ES-I3 (cell line): ENCODE data around the gene CYP4F22.

Experiments
- H3K36me3 ChIP-seq: 2 replicates; pipeline ENCODE4 v1.6.1; 2013; ENCODE audit warnings: mild to moderate bottlenecking, low read length, control low read depth, moderate library complexity; ENCODE audit not compliant: insufficient read depth
- H3K4me1 ChIP-seq: 2 replicates; pipeline ENCODE4 v1.6.1; 2013; ENCODE audit warnings: mild to moderate bottlenecking, control low read depth, low read length; ENCODE audit not compliant: insufficient read depth
- H3K9ac ChIP-seq: 2 replicates; pipeline ENCODE4 v1.6.1; 2013; ENCODE audit warnings: low read depth, mild to moderate bottlenecking, low read length, moderate library complexity
- H3K9me3 ChIP-seq: 2 replicates; pipeline ENCODE4 v1.6.1; 2013; ENCODE audit warnings: mild to moderate bottlenecking, low read length, moderate library complexity; ENCODE audit not compliant: control insufficient read depth, insufficient read depth

CYP4F22 gene

DNA sequence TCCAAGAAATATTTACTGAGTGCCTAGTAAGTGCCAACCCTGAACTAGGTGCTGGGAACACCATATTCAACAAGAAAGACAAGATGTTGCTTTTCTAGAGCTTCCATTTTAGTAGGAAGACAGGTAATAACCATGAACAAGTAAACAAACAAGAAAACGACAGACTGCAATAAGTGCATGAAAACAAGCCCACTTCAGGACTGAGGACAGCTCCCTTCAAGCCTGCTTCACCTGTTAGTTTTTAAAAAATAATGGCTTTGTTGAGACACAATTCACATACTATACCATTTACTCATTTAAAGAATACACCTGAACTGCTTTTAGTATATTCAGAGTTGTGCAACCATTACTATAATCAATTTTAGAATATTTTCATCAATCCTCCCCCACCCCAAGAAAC lies 30.4 kb downstream of the CYP4F22 start:
- Histone ChIP-seq H3K36me3 (no peaks in the 10 kb centered on the region), H3K9ac (no peak overlapping the region)

DNA sequence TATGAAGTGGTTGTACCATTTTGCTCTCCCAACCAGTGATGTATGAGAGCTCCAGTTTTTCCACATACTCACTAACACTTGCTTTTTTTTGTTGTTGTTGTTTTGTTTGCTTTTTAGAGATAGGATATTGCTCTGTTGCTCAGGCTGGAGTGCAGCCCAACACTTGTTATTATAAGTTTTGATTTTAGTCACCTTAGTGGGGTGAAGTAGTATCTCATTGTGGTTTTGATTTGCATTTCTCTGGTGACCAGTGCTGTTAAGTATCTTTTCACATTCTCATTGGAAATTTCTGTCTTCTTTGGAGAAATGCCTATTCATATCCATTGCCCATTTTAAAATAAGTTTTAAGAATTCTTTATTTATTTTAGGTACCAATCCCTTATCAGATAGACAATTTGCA lies 31.3 kb downstream of the CYP4F22 start:
- H3K4me1 ChIP-seq = no peaks in the 10 kb centered on the region
- no peaks in the 10 kb centered on the region for H3K9me3 ChIP-seq
- no peak overlapping the region for H3K9ac ChIP-seq
- H3K36me3 ChIP-seq = no peaks in the 10 kb centered on the region

More for the DNA sequence above, 30.4 kb downstream of the CYP4F22 start:
- Histone ChIP-seq H3K4me1 (no peaks in the 10 kb centered on the region), H3K9me3 (no peaks in the 10 kb centered on the region)

DNA sequence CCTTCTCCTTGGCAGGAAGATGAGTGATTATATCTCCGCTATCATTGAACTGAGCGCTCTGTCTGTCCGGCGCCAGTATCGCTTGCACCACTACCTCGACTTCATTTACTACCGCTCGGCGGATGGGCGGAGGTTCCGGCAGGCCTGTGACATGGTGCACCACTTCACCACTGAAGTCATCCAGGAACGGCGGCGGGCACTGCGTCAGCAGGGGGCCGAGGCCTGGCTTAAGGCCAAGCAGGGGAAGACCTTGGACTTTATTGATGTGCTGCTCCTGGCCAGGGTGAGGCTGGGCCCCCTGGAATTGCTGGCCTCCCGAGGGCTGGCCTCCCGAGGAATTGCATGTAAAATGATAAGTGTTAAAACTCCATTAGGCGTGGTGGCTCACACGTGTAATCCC lies 32.1 kb downstream of the CYP4F22 start:
- Histone ChIP-seq H3K9me3 (no peaks in the 10 kb centered on the region), H3K9ac (no peak overlapping the region), H3K4me1 (no peaks in the 10 kb centered on the region), H3K36me3 (no peaks in the 10 kb centered on the region)

DNA sequence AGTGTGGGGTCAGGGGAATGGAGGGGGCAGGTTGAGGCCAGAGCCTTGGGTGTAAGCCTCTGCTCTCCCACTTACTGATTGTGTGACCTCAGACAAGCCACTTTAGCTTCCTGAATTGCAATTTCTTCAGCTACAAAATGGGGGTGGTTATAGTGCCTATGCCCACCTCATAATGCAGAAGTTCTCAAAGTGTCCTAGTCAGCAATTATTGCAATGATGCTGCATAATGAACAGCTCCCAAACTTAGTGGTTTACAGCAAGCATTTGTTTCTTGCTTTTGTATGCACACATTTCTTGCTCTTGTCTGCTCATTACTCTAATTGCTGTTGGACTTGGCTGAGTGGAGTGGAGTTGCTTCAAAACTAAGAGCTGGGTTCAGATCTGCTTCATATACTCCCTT lies 36.0 kb downstream of the CYP4F22 start:
- Histone ChIP-seq H3K9me3 (no peaks in the 10 kb centered on the region), H3K36me3 (no peaks in the 10 kb centered on the region), H3K9ac (no peak overlapping the region), H3K4me1 (no peaks in the 10 kb centered on the region)

DNA sequence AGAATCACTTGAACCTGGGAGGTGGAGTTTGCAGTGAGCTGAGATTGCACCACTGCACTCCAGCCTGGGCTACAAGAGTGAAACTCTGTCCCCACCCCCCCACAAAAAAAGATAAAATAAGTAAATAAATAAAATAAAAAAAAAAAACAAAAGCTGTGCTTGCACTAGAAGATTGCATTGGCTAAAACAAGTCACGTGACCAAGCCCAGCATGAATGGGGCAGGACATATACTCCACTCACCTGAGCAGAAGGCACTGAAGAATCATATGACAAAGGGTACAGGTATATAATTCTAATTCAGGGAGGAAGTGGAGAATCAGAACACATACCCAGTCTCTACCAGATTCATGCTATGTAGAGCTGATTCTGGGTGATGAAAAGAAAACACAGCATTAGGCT lies 36.6 kb downstream of the CYP4F22 start:
- H3K9ac ChIP-seq = no peak overlapping the region
- H3K9me3 ChIP-seq = no peaks in the 10 kb centered on the region
- H3K4me1 ChIP-seq = no peaks in the 10 kb centered on the region
- H3K36me3 ChIP-seq = no peaks in the 10 kb centered on the region

DNA sequence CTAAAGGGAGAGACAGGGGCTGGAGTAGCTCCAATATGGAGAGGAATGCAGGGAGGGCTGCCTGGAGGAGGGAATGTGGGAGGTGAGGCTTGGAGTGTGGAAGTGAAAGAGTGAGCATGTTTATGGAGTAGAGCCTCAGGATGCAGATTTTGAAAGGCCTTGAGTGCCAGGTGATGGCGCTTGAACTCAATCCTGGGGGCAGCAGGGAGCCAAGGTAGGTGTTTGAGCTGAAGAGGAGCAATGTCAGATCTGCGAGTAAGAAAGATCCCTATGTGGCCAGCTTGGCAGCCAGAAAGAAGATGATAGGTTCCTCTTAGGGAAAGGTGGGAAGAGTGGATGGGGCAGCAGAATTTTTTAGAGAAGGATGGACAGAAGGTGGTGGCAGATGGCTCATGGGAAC lies 40.3 kb downstream of the CYP4F22 start:
- no peak overlapping the region for H3K9ac ChIP-seq
- no peaks in the 10 kb centered on the region for H3K9me3 ChIP-seq
- no peaks in the 10 kb centered on the region for H3K36me3 ChIP-seq
- H3K4me1 ChIP-seq = peaks cover 4% of the 10 kb centered on the region; the same call in 1 of the 2 replicates

DNA sequence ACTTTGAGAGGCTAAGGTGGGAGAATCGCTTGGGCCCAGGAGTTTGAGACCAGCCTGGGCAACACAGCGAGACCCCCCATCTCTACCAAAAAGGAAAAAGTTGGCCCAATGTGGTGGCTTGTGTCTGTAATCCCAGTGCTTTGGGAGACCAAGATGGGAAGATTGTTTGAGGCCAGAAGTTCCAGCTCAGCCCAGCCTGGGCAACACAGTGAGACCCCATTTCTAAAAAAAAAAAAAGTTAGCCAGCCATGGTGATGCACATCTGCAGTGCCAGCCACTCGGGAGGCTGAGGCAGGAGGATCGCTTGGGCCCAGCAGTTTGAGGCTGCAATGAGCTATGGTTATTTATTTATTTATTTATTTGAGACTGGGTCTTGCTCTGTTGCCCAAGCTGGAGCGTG lies 41.3 kb downstream of the CYP4F22 start:
- H3K36me3 ChIP-seq = no peaks in the 10 kb centered on the region
- H3K9ac ChIP-seq = no peak overlapping the region
- H3K9me3 ChIP-seq = no peaks in the 10 kb centered on the region
- H3K4me1 ChIP-seq = peaks cover 4% of the 10 kb centered on the region; the same call in 1 of the 2 replicates

DNA sequence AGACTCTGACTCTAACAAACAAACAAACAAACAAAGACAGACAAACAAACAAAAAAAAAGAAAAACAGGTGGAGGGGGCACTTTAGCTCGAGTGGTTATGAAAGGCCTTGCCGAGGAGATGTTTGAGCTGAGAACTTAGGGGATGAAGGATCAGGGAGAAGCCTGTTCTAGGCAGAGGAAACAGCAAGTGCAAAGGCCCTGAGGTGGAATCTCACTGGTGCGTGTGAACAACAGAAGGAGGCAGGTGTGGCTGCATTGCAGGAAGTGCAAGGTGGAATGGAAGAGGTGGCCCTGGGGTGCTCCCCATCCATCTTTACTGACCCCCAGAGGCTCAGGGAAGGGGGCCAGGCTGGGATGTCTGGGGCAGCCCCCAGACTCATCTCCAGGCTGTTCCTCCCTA lies 41.9 kb downstream of the CYP4F22 start:
- H3K9me3 ChIP-seq = no peaks in the 10 kb centered on the region
- no peaks in the 10 kb centered on the region for H3K36me3 ChIP-seq
- H3K4me1 ChIP-seq = peaks cover 4% of the 10 kb centered on the region; the same call in 1 of the 2 replicates
- no peak overlapping the region for H3K9ac ChIP-seq

DNA sequence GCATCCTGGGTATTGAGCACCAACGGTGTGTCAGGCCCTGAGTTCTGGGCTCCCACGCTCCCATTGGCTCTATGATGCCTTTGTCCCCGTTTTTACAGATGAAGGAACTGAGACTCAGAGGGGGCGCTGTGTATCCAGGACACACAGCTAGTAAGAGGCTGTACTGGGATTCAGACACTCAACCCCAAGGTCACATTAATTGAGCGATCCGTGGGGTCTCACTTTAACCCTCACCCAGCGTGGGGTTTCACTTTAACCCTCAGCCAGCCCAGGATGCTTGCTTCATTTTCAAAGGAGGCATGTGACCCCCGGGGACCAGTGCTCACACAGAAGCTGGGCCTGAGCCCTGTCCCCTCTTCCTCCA lies 42.6 kb downstream of the CYP4F22 start:
- Histone ChIP-seq H3K9ac (peak overlapping the region; percentile 77), H3K36me3 (no peaks in the 10 kb centered on the region), H3K4me1 (peaks cover 4% of the 10 kb centered on the region; the same call in 1 of the 2 replicates), H3K9me3 (no peaks in the 10 kb centered on the region)

DNA sequence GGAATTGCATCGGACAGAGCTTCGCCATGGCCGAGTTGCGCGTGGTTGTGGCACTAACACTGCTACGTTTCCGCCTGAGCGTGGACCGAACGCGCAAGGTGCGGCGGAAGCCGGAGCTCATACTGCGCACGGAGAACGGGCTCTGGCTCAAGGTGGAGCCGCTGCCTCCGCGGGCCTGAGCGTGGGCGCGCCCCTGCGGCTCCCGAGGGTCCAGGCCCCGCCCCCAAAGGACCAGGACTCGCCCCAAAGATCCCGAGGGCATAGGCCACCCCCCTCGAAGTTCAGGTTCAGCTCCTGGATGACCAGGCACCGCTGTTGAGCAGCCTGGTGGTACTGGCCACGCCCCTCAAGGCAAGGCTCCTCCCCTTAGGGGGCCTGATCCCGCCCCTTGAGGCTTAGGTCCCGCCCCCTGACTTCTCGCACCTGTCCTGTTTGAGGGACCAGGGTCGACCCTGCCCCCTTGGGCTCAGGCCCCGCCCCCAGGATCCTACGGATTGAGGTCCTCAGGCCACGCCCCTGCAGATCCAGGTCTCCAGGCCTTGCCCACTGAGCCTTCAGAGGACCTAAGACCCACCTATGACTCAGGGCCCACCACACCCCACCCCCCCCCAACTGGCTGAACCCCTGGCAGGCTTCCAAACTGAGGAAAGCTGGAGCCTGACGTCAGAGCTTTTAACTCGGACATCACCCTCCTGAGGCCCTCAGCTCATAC lies 43.1 kb downstream of the CYP4F22 start:
- Histone ChIP-seq H3K9ac (peak overlapping the region; percentile 77), H3K36me3 (no peaks in the 10 kb centered on the region), H3K9me3 (no peaks in the 10 kb centered on the region), H3K4me1 (peaks cover 4% of the 10 kb centered on the region; the same call in 1 of the 2 replicates)

DNA sequence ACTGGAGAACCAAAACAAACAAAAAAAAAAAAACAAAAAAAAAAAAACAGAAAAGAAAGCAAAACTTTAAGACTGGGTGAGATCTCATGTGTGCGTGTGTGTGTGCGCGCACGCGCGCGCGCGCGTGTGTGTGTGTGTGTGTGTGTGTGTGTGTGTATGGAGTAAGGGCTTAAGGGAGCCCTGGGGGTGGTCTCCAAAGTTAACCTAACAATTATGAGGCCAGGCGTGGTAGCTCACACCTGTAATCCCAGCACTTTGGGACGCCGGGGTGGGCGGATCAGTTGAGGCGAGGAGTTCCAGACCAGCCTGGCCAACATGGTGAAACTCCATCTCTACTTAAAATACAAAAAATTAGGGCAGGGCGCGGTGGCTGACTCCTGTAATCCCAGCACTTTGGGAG lies 46.7 kb downstream of the CYP4F22 start:
- H3K4me1 ChIP-seq = peaks cover 4% of the 10 kb centered on the region; the same call in 1 of the 2 replicates
- H3K36me3 ChIP-seq = no peaks in the 10 kb centered on the region
- no peaks in the 10 kb centered on the region for H3K9me3 ChIP-seq
- H3K9ac ChIP-seq = no peak overlapping the region

DNA sequence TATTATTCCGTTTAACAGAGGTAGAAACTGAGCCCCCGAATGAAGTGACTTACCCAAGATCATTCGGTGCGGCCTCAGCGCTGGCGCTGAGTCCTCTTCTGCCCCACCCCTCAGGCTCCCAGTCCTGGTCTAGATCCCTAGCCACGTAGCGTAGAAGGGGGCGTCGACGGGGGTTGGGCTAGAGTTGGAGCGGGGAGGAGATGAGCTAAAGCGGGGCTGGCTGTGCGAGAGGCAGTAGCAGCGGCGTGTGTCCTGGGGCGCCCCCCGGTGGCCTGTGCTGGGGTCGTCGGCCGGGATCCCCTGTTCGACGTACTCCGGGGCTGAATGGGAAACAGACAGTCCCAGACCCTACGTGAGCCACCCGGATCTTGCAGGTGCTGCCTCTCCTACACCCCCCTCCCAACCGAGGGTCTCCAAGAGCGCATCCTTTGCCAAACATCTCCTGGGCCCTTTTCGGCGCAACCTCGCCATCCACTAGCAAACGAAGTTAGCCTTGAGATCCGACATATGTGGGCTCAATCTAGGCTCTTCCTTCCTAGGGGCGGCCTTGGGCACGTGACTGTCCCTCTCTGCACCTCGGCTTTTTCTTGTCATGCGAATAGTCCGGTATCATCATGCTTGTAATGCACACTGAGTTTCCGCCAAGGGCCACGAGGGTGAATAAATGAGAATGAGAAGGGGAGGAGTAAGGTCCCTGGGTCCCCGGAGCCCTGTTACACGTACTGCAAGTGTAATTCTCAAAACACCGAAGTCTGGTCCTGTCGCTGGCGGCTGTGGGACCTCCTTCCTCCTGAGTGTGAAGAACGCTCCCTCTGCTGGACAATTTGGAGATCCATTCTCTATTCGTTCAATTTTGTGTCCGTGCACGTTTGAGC lies 47.7 kb downstream of the CYP4F22 start:
- Histone ChIP-seq H3K9ac (peak overlapping the region; percentile 57; the same call in 1 of the 2 replicates), H3K9me3 (no peaks in the 10 kb centered on the region)

DNA sequence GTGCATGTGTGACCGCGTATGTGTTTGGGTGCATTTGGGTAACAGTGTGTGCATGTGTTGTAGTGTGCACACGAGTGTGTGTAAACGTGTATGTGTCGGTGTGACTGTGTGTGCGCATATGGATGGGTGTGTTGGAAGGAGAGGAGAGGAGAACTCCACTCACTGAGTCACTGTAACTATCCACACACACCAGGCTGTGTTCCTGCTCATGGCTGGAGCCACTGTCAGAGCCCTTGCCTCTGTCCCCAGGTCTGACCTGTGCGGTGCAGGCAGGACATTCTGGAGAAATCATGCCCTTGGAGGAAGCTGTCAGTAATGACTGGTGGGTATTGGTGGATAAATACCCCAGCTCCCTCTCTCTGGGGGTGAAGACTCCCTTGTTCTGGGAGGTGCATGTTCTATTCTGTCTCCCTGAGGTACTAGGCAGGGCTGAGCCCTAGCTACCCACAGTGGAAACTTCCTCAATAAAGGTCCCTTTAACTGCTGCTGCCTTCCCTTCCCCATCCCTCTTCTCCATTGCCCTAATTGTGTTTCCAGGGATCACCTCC lies 48.4 kb downstream of the CYP4F22 start:
- Histone ChIP-seq H3K9me3 (no peaks in the 10 kb centered on the region), H3K36me3 (no peaks in the 10 kb centered on the region), H3K9ac (no peak overlapping the region), H3K4me1 (peaks cover 4% of the 10 kb centered on the region; the same call in 1 of the 2 replicates)

More for the DNA sequence above, 47.7 kb downstream of the CYP4F22 start:
- no peaks in the 10 kb centered on the region for H3K36me3 ChIP-seq
- peaks cover 4% of the 10 kb centered on the region; the same call in 1 of the 2 replicates for H3K4me1 ChIP-seq

DNA sequence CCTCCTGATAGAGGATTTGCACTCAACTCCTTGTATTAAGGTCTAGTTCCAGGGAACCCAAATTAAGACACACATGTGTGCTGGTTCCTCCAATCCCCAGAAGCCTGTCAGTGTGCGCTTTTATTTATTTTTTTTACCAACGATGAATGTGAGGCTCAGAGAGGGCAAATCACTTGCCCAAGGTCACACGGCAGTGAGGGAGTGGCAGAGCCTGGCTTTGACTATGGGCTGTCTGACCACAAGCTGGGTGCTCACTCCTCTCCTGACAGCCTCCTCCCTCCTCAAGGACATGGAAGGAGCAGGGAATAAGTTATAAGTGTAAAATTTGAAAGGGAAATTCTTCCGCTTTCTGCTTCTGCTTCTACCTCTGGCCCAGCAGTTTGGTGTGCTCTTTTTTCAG lies 48.9 kb downstream of the CYP4F22 start:
- Histone ChIP-seq H3K9ac (no peak overlapping the region), H3K9me3 (no peaks in the 10 kb centered on the region), H3K4me1 (no peaks in the 10 kb centered on the region)

More for the DNA sequence above, 48.9 kb downstream of the CYP4F22 start:
- H3K36me3 ChIP-seq = no peaks in the 10 kb centered on the region
